DND-41 (cell line): ENCODE data around the gene BCL2L2.

Source experiments
- CTCF ChIP-seq: IDR thresholded peaks from 2 replicates; pipeline ENCODE4 v1.5.1; 2012; ENCODE audit warnings: borderline replicate concordance, low read length, moderate library complexity, mild to moderate bottlenecking; ENCODE audit not compliant: poor library complexity, severe bottlenecking; ENCODE audit errors: extremely low read depth
- EZH2 ChIP-seq: IDR thresholded peaks from 3 replicates; pipeline ENCODE4 v1.6.1; 2012; ENCODE audit warnings: borderline replicate concordance, low read depth, mild to moderate bottlenecking, moderate library complexity, low read length, inconsistent platforms; ENCODE audit not compliant: severe bottlenecking

DNA sequence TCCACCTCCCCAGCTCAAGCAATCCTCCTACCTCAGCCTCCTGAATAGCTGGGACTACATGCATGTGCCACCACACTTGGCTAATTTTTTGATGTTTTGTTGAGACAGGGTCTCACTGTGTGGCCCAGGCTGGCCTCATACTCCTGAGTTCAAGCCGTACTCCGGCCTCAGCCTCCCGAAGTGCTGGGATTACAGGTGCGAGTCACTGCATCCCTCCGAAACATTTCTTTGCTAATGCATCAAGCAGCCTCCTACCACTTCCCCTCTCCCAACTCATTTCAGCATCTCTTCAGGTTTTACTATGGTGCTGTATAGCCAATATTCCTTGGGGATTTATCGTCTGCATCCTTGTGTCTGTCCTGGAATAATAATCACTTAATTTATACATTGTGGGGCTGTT is 48.4 kb downstream of the BCL2L2 start:
- TF ChIP-seq CTCF (no peak), EZH2 (no peak)
